HG02610 (cell line): ENCODE measurements around the gene CYBB.

Experiments
- ATAC-seq: cut with Tn5 transposase; IDR thresholded peaks from one replicate; pipeline ENCODE4 v1.9.1; 2021; ENCODE audit warnings: mild to moderate bottlenecking, moderate library complexity; ENCODE audit not compliant: unreplicated experiment

The CYBB gene

DNA sequence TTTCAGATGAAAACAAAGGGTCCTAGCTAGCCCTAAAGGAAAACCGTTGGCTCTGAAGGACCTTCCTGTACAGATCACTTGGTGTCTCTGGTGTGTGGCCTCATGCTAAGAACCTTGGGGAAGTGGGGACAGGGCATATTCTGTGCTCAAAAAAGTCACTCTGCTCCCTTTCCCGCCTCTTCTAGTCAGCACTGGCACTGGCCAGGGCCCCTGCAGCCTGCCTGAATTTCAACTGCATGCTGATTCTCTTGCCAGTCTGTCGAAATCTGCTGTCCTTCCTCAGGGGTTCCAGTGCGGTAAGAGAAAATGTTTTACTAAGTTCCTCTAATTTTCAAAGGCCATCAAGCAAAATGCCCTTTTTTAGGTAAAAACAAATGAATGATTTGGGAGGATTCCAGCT is 3.4 kb downstream of the CYBB start:
- ATAC-seq, result no peak

DNA sequence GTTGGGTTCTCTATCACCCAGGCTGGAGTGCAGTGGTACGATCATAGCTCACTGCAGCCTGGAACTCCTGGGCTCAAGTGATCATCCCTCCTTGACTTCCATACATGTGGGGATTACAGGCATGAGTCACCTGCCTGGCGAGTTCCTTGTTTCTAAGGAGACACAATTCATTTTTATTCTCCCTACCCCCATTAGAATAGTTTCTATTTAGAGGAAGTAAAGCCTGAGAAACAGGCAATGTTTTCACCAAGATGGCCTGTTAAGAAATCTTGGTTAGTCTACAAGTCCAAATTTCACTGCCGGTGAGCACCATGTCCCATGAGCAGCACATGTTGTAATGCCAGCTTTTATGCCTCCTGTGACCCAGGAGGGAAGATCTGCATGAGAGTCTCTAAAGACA is 5.7 kb downstream of the CYBB start:
- ATAC-seq, result no peak

DNA sequence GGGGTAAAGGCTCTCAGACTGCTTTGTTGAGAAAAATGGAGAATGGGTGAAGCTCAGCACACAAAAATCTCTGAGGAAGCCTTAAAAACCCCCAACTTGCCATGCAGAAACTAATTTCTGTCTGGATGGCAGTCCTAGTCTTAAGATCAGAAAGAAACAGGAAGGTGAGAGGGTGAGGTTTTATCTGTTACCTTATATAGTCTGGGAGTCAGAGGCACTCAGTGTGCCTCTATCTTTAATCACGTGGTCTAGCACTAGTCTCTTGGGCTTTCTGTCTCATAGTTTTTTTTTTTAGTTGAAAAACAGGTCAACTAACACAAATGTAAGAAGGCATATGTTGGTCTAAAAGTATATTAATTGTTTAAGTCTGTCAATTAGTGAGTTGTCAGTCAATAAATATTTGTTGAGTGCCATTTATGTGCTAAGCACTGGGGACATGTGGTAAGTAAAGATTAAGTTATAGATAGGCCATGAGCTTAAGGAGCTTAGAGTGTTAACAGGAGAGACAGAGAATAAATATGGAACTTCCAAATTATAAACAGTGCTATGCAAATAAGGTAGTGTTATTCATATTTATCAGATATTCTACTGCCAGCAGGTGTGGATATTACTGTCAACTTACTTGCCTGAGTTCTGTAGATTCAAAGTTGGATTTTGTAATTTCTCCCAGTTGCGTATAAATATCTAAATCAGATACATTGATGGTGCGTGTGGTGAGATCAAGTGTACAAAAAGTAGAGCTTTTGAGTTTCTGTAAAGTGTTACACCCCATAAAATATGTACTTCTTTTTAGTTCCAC is 7.0 kb downstream of the CYBB start:
- peak; percentile 76 for ATAC-seq

DNA sequence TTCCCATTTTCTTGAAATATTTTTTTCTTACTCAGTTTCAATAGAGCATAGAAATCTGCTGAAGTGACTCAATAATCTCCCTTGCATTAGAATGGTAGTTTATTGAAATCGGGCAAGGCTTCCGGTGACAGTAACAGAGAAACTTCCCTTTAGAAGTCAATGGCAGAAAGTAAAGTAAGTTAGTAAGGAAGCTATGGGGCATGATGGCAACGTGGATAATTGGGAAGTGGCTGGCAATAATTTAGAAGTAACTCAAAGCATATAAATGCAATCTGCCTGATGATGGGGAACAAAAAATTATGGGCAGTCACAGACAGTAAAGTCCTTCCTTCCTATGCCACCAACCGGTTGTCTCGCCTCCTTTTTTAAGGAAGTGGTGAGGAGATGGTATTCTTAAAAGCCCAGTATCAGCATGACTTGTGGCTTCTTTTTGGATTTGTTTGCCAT is 7.6 kb downstream of the CYBB start:
- ATAC-seq, result peak; percentile 71

DNA sequence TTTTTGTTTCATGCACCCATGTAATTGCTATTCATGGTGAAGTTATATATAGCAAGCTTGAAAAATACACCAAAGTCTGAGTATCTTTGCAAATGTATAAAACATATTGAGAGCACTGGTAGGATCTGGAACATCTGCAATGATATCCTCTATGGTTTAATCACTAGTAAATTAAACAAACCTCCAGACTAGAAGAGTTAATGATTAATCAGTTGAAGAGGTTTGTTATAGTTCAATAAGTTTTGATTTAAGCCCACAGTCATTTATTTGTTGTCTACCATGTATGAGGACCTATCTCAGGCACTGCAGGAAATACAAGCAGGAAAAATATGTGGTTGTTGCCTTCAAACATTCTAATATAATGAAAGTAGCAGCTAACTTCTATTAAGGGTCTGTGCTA is 16.5 kb downstream of the CYBB start:
- ATAC-seq, result no peak

DNA sequence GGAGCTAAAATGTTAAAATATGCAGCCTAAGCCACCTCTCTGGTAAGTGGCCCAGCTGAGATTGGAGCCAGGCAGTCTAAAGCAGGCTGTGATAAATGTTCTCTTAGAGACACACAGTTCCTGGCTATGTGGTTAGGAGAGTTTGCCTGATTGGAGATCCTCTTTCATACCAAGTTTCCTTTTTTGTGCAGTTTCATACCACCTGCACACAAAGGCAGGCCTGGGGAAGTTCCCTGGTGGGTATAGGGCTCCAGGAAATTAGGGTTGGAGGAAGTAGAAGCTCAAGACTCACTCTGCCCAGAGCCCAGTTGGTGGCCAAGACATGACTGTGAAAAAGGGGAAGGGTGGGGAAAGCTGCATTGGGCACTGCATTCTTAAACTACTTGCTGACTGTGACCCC is 16.9 kb downstream of the CYBB start:
- ATAC-seq, result peak; percentile 87

DNA sequence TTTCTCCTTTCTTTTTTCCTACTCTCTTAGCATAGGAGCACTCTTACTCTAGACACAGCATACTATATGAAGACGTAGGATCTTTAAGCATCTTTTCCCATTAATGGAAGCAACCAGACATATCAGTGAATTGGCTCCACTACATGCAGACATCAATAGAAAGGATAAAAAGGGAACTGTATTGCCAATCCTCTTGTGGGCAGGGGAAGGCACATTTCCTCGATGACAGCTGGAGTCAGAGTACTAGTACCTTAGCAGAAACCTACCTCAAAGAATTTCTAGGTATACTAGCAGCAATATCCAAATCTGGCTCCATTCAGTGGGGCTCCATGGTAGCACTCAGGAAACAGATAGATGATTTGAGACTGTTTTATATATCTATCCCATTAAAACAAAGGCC is 20.1 kb downstream of the CYBB start:
- ATAC-seq, result no peak

DNA sequence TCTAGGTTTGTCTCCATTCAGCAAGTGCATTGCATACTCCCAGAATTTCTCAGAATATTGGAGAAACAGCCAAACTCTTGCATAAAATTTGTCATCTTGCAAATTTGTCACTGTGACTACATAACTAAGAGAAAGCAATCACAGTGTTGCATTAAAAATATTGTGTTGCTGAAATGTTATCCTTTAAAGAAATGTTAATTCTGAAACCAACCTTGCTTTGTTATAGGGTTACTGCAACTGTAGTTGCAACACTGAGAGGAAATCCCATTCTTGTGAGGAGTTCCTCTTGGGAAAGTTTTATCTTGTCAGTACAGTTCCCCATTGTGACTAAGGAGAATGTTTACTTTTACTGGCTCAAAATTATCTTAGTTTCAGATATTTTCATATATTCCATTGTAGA is 20.9 kb downstream of the CYBB start:
- ATAC-seq, result no peak

DNA sequence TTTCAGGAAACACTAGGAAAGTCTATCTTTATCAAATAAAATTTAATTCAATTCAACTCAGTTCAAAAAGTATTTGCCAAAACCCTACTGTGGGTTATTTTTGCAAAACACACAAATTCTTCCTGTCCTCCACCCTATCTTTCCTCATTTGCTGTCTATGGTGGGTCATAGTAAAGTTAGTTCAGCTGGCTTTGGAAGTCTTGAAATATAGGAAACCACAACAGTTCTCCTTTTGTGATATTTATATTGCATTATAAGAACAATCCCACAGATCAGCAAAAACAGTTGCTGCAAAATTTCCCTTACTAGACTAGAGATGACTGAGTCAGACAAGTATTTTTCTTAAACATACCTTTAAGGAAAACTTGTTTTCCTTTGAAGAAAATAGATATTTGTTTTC is 22.2 kb downstream of the CYBB start:
- ATAC-seq, result no peak

DNA sequence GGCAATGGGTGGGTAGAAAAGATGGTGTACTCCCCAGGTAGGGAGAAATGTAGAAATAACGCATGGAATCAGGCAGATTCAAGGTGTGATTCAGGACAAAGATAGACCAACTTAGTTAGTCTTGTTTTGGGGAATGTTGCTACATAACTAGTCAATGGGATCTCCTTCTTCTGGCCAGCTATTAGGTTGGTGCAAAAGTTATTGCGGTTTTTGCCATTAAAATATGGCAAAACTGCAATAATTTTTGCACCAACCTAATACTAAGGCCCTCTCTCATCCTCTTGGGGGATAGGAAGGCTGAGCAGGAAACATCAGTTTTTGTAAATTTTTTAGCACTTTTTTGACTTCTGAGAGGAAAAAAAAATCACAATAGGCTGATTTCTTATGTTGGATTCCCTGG is 23.2 kb downstream of the CYBB start:
- no peak for ATAC-seq

DNA sequence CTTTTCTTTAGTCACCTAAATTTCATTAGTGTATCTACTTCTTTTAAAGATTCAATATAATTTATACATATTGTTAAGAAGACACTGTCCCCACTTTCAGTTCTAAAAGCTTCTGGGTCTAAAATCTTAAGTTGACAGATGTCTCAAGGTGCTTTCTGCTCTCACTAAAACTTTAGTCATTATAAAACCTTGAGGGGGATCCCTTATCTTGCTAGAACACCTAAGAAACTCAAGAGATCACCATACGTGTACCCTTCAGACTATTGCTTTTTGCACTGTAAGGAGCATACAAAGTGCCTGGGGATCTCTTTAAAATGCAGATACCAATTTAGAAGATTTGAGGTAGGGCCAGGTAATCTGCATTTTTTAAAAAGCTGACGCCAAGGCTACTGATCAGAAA is 30.1 kb downstream of the CYBB start:
- peak; percentile 57 for ATAC-seq

DNA sequence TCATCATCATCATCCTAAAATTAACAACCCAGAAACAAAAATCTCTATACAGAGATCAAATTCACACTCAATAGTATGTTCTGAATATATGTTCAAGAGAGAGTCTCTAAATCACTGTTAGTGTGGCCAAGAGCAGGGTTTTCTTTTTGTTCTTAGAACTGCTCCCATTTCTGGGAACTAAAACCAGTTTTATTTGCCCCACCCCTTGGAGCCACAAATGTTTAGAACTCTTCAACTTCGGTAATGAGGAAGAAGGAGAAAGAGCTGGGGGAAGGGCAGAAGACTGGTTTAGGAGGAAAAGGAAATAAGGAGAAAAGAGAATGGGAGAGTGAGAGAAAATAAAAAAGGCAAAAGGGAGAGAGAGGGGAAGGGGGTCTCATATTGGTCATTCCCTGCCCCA is 32.3 kb downstream of the CYBB start:
- ATAC-seq, result no peak

DNA sequence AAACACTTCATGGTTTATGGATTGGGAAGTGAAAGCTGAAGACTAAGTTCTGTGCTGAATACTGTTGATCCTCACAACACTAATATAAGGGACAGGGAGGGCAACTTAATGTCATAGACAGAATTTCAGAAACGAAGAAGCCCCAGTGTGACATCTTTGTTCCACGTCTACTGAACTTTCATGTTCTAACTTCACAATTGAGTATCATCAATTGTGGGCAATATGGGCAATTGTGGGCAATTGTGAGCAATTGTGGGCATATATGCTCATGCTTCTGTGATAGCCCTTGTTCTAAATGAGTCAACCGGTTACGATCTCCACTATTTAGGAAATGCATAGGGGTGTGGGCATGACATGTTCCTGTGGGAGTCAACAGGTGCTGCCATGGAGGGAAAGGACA is 33.7 kb downstream of the CYBB start:
- peak; percentile 22 for ATAC-seq

DNA sequence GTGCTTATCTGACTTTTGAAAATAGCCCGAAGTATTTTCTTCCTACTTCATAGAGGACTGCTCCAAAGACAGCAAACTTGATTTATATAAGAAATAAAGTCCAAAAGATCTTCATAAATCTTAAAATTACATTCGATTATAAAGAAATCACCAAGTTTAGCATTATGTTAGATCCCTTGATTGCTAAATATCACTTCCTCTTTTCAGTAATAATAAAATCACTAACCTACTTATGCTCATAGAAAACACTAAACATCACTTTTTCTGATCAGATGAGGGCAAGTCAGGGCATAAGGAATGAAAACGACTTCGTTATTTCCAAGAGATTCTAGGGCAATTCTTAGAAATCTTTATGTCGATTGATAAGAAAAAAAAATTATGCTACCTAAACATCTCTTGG is 35.5 kb downstream of the CYBB start:
- ATAC-seq, result no peak

DNA sequence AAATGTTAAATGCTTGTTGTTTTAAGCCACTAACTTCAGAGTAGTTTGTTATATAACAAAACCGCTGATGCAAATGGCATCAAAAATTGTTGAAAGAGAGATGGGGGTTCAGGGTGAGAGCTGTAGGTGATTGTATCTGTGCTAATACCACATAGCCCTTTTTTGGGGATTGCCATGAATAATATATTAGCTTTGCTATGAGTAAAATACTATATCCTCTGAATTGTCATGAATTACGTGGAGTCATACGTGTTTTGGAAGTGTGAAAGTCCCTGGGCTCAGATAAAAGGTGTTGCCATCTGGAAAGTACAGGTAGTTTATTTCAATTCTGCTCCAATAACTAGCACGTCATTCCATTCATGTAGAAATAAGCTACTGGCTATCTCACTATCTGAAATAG is 36.9 kb downstream of the CYBB start:
- peak; percentile 61 for ATAC-seq

DNA sequence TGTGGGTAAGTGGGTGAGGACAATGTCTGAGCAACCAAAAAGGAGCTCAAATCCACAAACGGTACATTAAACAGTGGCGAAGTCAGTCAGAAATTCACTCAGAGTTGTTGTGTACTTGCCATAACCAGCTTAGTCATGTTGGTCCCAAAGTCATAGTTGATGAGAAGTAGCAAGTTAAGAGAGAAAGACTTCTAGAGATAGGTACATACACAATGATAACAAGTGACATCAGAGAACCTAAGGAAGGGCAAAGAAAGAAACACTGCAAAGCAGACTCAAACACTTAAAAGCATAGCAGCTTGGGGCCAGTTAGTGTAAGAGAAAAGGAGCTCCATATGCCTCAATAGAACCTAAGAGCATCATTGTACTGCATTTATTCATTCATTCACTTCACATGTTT is 37.3 kb downstream of the CYBB start:
- peak; percentile 32 for ATAC-seq

DNA sequence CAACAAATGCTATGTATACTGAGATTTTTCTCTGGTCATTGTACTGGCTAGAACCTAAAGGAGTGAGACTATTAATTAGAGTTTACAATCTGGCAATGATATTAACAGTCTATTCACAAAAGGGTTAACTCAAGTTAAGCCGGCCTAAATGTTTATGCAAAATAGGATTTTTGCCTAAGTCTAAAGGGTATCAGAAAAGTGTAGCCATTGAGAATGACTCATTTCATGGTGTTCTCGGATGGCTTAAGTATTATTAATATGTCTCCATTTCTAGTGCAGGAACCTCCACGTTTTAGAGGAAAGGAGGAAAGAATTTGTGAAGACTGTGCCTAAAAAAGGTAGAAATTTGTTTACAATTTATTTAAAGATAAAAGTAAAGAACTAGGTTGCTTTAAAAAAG is 37.7 kb downstream of the CYBB start:
- ATAC-seq, result peak; percentile 39

DNA sequence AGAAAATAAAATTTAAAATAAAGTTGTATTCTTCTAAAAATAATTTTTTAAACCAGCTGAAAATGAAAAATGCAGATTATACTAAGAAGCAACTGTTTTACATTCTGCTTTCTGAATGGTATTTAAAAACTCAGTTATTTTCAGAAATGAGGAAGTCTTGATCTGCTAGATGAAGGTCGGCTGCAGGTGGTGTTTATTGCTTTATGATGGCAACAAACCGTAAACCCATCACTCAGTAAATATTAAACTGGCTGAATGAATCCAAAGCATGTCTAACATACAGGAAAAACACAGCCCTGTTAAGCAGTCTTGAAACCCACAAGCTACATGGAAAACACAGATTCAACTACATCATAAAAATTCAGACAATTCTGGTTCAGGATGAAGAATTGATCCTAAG is 38.2 kb downstream of the CYBB start:
- ATAC-seq, result peak; percentile 24

DNA sequence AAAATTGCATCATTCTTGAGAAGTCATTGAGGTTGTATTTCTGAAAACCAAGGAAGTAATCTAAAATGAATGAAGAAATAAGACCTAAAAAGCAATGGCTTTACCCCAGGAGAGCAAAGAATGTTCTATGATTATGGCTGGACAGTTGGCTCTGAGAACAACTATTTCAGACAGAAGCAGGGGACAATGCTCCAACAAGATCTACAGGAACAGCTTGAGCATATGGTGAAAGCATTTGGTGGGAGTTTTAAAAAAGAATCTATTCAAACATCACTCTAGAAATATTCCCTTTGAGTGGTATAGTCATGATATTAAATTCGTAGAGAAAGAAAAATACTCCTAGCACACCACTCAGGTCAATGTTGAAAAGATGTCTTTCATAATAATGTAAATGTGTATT is 40.8 kb downstream of the CYBB start:
- ATAC-seq, result no peak

DNA sequence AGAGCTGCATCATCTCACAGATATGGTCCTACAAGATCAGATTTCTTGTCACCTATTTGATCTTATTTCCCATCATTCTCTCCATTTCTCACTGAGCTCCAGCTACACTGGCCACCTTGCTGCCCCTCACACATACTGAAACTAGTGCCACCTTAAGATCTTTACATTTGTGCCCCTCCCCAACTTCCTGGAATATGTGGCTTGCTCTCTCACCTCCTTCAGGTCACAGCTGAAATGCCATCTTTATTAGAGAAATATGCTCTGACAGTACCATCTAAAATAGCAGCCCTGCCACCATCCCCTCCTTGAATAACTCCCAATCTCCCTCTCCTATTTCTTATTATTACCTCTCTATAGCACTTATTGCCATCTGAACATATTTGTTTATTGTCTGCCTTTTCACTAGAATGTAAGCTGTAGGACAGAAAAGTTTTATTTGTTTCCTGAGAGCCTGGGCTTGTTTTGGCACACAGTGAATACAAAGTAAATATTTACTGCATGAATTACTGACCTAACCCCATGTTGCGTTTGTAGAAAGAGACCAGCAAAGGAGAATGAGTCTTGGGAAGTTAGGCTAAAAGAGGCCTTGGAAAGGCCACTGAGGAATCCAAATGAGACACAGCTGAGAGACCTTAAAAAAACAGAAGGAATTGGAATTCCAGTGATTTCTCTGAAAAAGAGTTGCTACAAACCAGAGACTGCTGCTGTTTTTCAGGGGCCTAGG is 44.8 kb downstream of the CYBB start:
- ATAC-seq, result no peak

DNA sequence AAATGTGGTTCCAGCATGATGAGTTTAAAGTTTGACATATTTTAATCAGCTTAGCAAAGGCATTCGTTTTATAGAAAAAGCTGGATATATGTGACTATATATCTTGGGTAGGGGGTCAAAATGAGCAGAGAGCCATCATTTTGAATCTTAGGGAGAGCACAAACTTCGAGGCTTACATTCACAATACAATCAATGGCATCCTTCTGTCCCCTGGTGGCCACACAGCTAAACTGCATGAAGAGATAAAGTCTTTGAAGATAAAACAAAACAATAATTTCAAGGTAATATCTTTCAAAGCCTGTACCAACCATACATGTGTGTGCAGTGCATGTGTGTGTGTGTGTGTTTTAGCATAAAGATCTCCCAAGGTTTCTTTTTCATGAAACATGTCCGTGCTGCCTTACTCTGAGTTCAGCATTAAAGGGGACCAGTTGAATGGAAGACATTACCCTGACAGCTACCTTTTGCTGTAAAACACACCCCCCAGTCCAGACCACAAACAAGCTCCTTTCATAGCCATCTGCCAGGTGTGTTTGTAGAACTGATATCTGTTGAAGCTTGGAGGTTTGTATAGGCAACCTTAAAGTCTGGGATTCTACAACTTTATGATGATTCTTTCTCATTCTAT is 45.5 kb downstream of the CYBB start:
- no peak for ATAC-seq

DNA sequence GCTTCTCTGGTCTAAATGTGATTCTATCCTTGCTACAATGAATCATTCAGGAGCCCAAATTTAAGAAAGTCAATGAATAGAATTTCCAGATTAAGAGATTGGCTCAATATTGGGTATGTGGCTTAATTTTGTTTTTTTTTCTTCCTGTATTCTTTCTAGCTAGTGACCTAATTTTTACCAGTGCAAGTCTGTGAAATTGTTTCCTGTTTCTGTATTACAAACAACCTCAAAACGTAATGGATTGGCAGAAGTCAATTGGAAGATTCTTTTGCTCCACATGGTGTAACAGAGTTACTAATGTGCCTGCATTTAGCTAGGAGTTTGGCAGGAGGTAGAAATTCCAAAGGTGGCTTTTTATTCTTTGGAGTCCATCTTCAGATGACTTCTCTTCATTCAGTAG is 49.9 kb downstream of the CYBB start:
- ATAC-seq, result no peak
